ENCODE results near the gene HEXIM1. TPM values are rescaled to one million over a fixed set of nuclear protein-coding genes. Genes with fewer than 3 reads are reported as not detected.

The HEXIM1 gene
- total RNA-seq, 2 donors from 2014 or later = 34.5 to 67.1 TPM

- TF ChIP-seq, protein P1, sequence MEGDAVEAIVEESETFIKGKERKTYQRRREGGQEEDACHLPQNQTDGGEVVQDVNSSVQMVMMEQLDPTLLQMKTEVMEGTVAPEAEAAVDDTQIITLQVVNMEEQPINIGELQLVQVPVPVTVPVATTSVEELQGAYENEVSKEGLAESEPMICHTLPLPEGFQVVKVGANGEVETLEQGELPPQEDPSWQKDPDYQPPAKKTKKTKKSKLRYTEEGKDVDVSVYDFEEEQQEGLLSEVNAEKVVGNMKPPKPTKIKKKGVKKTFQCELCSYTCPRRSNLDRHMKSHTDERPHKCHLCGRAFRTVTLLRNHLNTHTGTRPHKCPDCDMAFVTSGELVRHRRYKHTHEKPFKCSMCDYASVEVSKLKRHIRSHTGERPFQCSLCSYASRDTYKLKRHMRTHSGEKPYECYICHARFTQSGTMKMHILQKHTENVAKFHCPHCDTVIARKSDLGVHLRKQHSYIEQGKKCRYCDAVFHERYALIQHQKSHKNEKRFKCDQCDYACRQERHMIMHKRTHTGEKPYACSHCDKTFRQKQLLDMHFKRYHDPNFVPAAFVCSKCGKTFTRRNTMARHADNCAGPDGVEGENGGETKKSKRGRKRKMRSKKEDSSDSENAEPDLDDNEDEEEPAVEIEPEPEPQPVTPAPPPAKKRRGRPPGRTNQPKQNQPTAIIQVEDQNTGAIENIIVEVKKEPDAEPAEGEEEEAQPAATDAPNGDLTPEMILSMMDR (IDR thresholded peaks at IDR 0.05) = no peak
- TF ChIP-seq POLR2A (IDR thresholded peaks at IDR 0.05) = no peak
- TF ChIP-seq POLR2AphosphoS5 (IDR thresholded peaks at IDR 0.05) = no peak
- no peaks in the 10 kb centered on the region for H3K36me3 ChIP-seq
- peaks cover 5% of the 10 kb centered on the region for H3K4me1 ChIP-seq (replicated peaks)
- no peak for DNase-seq (ENCODE audit: low spot score)
- H3K27ac ChIP-seq = peak overlapping the region in 1 of 2 donors; percentile 97
- no peaks in the 10 kb centered on the region for H3K9me3 ChIP-seq
- 74% methylated on average over 17 of the region's 17 CpGs for WGBS
- peak overlapping the region in 1 of 2 donors; percentile 58 for H3K4me3 ChIP-seq
- intact Hi-C loops (cut with DNase I) = loop anchor here (5.0 kb wide), 2 partner anchors 39 to 354 kb away; no protein-coding TSS in a partner anchor
- no peaks in the 10 kb centered on the region for H3K27me3 ChIP-seq (replicated peaks; ENCODE audit: insufficient read depth)
Measured at GRCh38 chr17:45130681-45131615, 17.3 kb upstream of the HEXIM1 start.

- peak overlapping the region; percentile 58 to 86 for H3K4me3 ChIP-seq
- intact Hi-C loops (cut with DNase I) = loop anchor here (2.0 to 5.0 kb wide), 3 partner anchors 39 to 354 kb away; no protein-coding TSS in a partner anchor
- H3K9me3 ChIP-seq = no peaks in the 10 kb centered on the region
- no peaks in the 10 kb centered on the region for H3K36me3 ChIP-seq
- no peak for DNase-seq (ENCODE audit: low spot score)
- H3K4me1 ChIP-seq (replicated peaks) = peaks cover 11% of the 10 kb centered on the region
- 10% methylated on average over 34 of the region's 46 CpGs for WGBS
- no peaks in the 10 kb centered on the region for H3K27me3 ChIP-seq (replicated peaks; ENCODE audit: insufficient read depth)
- TF ChIP-seq, protein P1 (IDR thresholded peaks at IDR 0.05) = peak; percentile 79 to 88 (median 82)
- no peak for TF ChIP-seq POLR2AphosphoS5 (IDR thresholded peaks at IDR 0.05)
- peak overlapping the region; percentile 97 to 98 for H3K27ac ChIP-seq
Measured at GRCh38 chr17:45131616-45132319, 16.5 kb upstream of the HEXIM1 start.

DNA sequence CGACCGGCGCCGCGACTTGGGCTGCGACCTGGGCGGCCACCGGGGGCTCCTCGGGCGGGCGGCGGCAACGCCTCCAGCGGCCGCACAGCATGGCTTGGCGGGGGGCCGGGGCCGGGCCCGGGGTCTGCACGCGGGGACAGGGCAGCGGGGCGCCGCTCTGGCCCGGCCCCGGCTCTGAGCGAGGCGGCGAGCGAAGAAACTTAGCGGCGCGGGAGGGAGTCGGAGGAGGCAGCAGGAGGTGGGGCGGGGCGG is 16.0 kb upstream of the HEXIM1 start, which contains the start of gene PLCD3:
Gene PLCD3, minus strand, starts transcription at position 196 of the 252 bp plus-strand sequence. Its CDS starts 105 bp downstream, at position 91.
- no peak for DNase-seq (ENCODE audit: low spot score)
- peak within 1 kb of the TSS; percentile 97 to 98 for H3K27ac ChIP-seq
- intact Hi-C loops (cut with DNase I) = loop anchor here (2.0 to 5.0 kb wide), 3 partner anchors 40 to 355 kb away; no protein-coding TSS in a partner anchor
- no peak for TF ChIP-seq POLR2AphosphoS5 (IDR thresholded peaks at IDR 0.05)
- no peak for TF ChIP-seq POLR2A (IDR thresholded peaks at IDR 0.05)
- TF ChIP-seq, protein P1 (IDR thresholded peaks at IDR 0.05) = no peak
- WGBS = 0% methylated on average over 5 of the region's 36 CpGs
- peaks cover 11% of the 10 kb centered on the region for H3K4me1 ChIP-seq (replicated peaks)
- H3K36me3 ChIP-seq = no peaks in the 10 kb centered on the region
- peak within 1 kb of the TSS; percentile 58 to 86 for H3K4me3 ChIP-seq
- H3K27me3 ChIP-seq (replicated peaks; ENCODE audit: insufficient read depth) = no peaks in the 10 kb centered on the region
- H3K9me3 ChIP-seq = no peaks in the 10 kb centered on the region

DNA sequence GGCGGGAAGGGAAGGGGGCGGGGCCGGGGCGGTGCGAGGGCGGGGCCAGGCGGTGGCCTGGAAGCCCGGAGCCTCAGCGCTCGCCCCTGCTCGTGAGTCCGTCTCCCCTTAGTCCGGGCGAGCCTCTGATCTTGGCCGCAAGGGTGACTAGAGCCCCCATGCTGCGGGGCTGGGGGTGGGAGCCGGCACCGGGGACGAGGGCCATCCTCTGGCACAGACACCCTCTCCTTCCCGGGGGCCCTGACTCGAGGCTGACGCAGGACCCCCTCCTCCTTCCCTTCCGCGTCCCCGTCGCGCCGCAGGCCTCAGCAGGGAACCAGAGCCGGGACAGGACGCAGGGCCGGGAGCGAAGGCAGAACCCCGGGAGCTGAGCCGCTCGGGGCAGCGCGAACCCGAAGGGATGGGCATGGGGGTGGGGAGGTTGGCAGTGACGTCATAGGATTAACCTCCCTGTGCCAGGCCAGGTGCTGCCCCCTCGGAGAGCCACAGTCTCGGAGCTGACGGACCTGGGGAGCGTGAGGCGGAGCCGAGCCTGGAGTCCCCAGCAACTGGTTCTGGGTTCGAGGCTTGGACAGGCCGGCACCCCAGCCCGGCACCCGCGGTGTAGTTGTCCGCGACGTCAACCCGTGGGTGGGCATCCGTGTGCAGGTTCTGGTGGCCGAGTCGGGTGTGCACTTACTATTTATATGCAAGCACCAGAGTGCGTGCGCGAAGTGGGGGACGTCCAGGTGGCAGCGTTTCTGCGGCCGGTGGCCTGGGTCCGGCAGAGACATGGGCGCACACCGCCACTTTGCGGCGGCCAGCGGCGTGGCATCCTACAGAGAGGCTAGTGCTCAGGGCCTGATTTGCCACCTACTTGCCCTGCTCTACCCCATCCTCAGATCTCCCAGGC is 15.5 kb upstream of the HEXIM1 start:
- no peaks in the 10 kb centered on the region for H3K9me3 ChIP-seq
- peak; percentile 85 for DNase-seq (ENCODE audit: low spot score)
- H3K27ac ChIP-seq = peak overlapping the region; percentile 97 to 98
- no peaks in the 10 kb centered on the region for H3K27me3 ChIP-seq (replicated peaks; ENCODE audit: insufficient read depth)
- WGBS = 1% methylated on average over 34 of the region's 71 CpGs
- peak; percentile 68 for TF ChIP-seq POLR2AphosphoS5 (IDR thresholded peaks at IDR 0.05)
- peak; percentile 53 for TF ChIP-seq POLR2A (IDR thresholded peaks at IDR 0.05)
- TF ChIP-seq, protein P1 (IDR thresholded peaks at IDR 0.05) = peak; percentile 51 to 95 (median 76)
- H3K4me1 ChIP-seq (replicated peaks) = peaks cover 11% of the 10 kb centered on the region
- H3K4me3 ChIP-seq = peak overlapping the region; percentile 58 to 86
- H3K36me3 ChIP-seq = no peaks in the 10 kb centered on the region
- intact Hi-C loops (cut with DNase I) = loop anchor here (2.0 to 5.0 kb wide), 3 partner anchors 41 to 356 kb away; no protein-coding TSS in a partner anchor

Measured in prostate gland (tissue), 2 donors.